A549 (cell line): ENCODE measurements around the gene CD9. TPM values are rescaled to one million over a fixed set of nuclear protein-coding genes. Genes with fewer than 3 reads are reported as not detected.

Source experiments
- ATAC-seq, 2 experiments: fragments of 200-7000 bp in 1 of 2; fragments of >200 bp in 1 of 2; cut with Nextera tagmentation in 1 of 2; cut with Tn5 transposase in 1 of 2; 3 replicates each; pipeline versions ENCODE4 v1.8.0 to v1.9.1; 2018 to 2020; ENCODE audit warnings: mild to moderate bottlenecking in 1 of 2, moderate library complexity in 1 of 2
- CTCF ChIA-PET: fragments of 300-600 bp; sonication (Branson Sonifier 250); formaldehyde crosslinking; extraction: SDS; loops from one replicate; lab custom pipeline; 2021; ENCODE audit warnings: antibody characterized with exemption, inconsistent platforms; lab: Yijun Ruan, JAX
- POLR2A ChIA-PET: fragments of 350-600 bp; formaldehyde crosslinking; extraction: SDS; loops from one replicate; lab custom pipeline; 2021; ENCODE audit warnings: antibody characterized with exemption, inconsistent platforms; lab: Yijun Ruan, JAX
- DNase-seq, 2 experiments: peaks; one replicate each; pipeline versions ENCODE4 v3.0.0 to v3.0.0-alpha.2; 2011 to 2016; ENCODE audit warnings: low read depth in 1 of 2, low spot score in 1 of 2
- FAIRE-seq: peaks from 2 replicates; lab custom pipeline; 2011; peaks lifted over from hg19 to GRCh38; lab: Jason Lieb, UNC
- H3K27ac ChIP-seq, 2 experiments: fragments of >200 bp; sonication (Bioruptor Twin); formaldehyde crosslinking; 3 replicates each; pipeline ENCODE4 v1.5.1; 2016 to 2017
- H3K4me1 ChIP-seq: fragments of >200 bp; sonication (Bioruptor Twin); formaldehyde crosslinking; 3 replicates; pipeline ENCODE4 v1.6.1; 2016
- H3K4me2 ChIP-seq: fragments of >200 bp; sonication (Bioruptor Twin); formaldehyde crosslinking; 3 replicates; pipeline ENCODE4 v1.6.1; 2016
- H3K4me3 ChIP-seq: fragments of >200 bp; sonication (Bioruptor Twin); formaldehyde crosslinking; 3 replicates; pipeline ENCODE4 v1.5.1; 2016
- H3K9me3 ChIP-seq: fragments of >200 bp; sonication (Bioruptor Twin); formaldehyde crosslinking; 3 replicates; pipeline ENCODE4 v1.6.1; 2016
- BHLHE40 ChIP-seq: IDR thresholded peaks from 2 replicates; pipeline ENCODE4 v1.6.1; 2012; ENCODE audit warnings: low read depth, low read length, inconsistent platforms
- CEBPB ChIP-seq, 2 experiments: fragments of >200 bp in 1 of 2; sonication (Bioruptor Twin) in 1 of 2; formaldehyde crosslinking in 1 of 2; IDR thresholded peaks; 2 replicates each; pipeline ENCODE4 v1.6.1; 2012 to 2016
- CHD2 ChIP-seq: fragments of 150-350 bp; IDR thresholded peaks from 2 replicates; pipeline ENCODE4 v1.6.1; 2014; ENCODE audit warnings: low read length; ENCODE audit not compliant: partially characterized antibody
- ESRRA ChIP-seq: fragments of 150-350 bp; IDR thresholded peaks from 2 replicates; pipeline ENCODE4 v1.6.1; 2014; ENCODE audit warnings: mild to moderate bottlenecking, low read length, borderline replicate concordance
- FOSL2 ChIP-seq, 2 experiments: fragments of 450-650 bp in 1 of 2; fragments of >200 bp in 1 of 2; sonication (Bioruptor Twin) in 1 of 2; formaldehyde crosslinking; IDR thresholded peaks; 2 replicates each; pipeline versions ENCODE4 v1.5.0 to v1.6.1; 2016 to 2020; ENCODE audit warnings: mild to moderate bottlenecking in 1 of 2, moderate library complexity in 1 of 2
- GATA3 ChIP-seq: IDR thresholded peaks from 2 replicates; pipeline ENCODE4 v1.6.1; 2012; ENCODE audit warnings: borderline replicate concordance
- HEYL ChIP-seq: fragments of 250-450 bp; sonication (Bioruptor Pico); IDR thresholded peaks from 2 replicates; pipeline ENCODE4 v1.8.0; 2021; ENCODE audit warnings: mild to moderate bottlenecking, moderate library complexity
- HOXA7 ChIP-seq: fragments of 250-450 bp; sonication (Bioruptor Pico); IDR thresholded peaks from 2 replicates; pipeline ENCODE4 v1.5.0; 2020; ENCODE audit warnings: mild to moderate bottlenecking, moderate library complexity
- JUNB ChIP-seq: fragments of >200 bp; sonication (Bioruptor Twin); formaldehyde crosslinking; IDR thresholded peaks from 2 replicates; pipeline ENCODE4 v1.6.1; 2016
- NFE2L2 ChIP-seq: fragments of 150-350 bp; conservative IDR thresholded peaks from 2 replicates; pipeline ENCODE4 v1.6.1; 2014; ENCODE audit warnings: low read length
- NR3C1 ChIP-seq: fragments of >200 bp; sonication (Bioruptor Twin); formaldehyde crosslinking; IDR thresholded peaks from 3 replicates; pipeline ENCODE4 v1.6.1; 2017
- PBX3 ChIP-seq: IDR thresholded peaks from 2 replicates; pipeline ENCODE4 v1.6.1; 2012
- TFCP2L1 ChIP-seq: fragments of 250-450 bp; sonication (Bioruptor Pico); IDR thresholded peaks from 2 replicates; pipeline ENCODE4 v1.5.0; 2021; ENCODE audit warnings: mild to moderate bottlenecking
- TP53 ChIP-seq: fragments of 250-450 bp; sonication (Bioruptor Pico); IDR thresholded peaks from 2 replicates; pipeline ENCODE4 v1.5.0; 2021; ENCODE audit warnings: mild to moderate bottlenecking, moderate library complexity
- ZC3H11A ChIP-seq: fragments of 450-650 bp; IDR thresholded peaks from 2 replicates; pipeline ENCODE4 v1.6.1; 2014; ENCODE audit warnings: antibody characterized with exemption, mild to moderate bottlenecking
- ZSCAN20 ChIP-seq: fragments of 250-450 bp; sonication (Bioruptor Pico); IDR thresholded peaks from 2 replicates; pipeline ENCODE4 v1.8.0; 2022; ENCODE audit warnings: mild to moderate bottlenecking, moderate library complexity
- WGBS: methylation state at CpG from one replicate; pipeline ENCODE4 v1.1.6; 2017; ENCODE audit errors: missing lambda C conversion rate; 5-methylcytosine and 5-hydroxymethylcytosine counted together
- polyA plus RNA-seq, 4 experiments: library from polyadenylated mRNA; depleted of rRNA in 3 of 4; stranded (reverse); fragments of >200 nt; fragmentation: RNase III in 1 of 4; extraction: RNeasy Plus Mini Kit Qiagen cat#74134 plus additional on column Dnase treatment in 1 of 4; gene quantifications; 2 replicates in 3 of 4; 3 replicates in 1 of 4; pipeline ENCODE4 v1.2.3, GENCODE V29; 2011 to 2017
- small RNA-seq, 6 experiments: library from RNA; depleted of rRNA; stranded (forward); fragments of <200 nt; gene quantifications; one replicate each; pipeline ENCODE3, GENCODE V24; 2012

Gene CD9
- polyA plus RNA-seq, 2 of the 4 experiments (the other 2 are of a cell fraction): 116 to 185 TPM

- FAIRE-seq (no peak), ATAC-seq (no peak), DNase-seq (no peak)
- H3K4me2 ChIP-seq: peak overlapping the region; percentile 40; the same call in 2 of the 3 replicates
- H3K27ac ChIP-seq: peak overlapping the region; percentile 34 to 64; a peak in 2 of 6 replicates
- POLR2A ChIA-PET: no interaction called here
- CTCF ChIA-PET: interaction anchor here (1.0 to 8.2 kb wide), 29 partner anchors 9 to 322 kb away, joined by 3 to 223 read pairs (median 7); partner anchors contain the start of gene CD9
- no peaks in the 10 kb centered on the region for H3K9me3 ChIP-seq
- WGBS: 5% methylated on average over 1 of the region's 1 CpG
- H3K4me3 ChIP-seq: no peak overlapping the region
- peaks cover 19% of the 10 kb centered on the region for H3K4me1 ChIP-seq
- no peak for TF ChIP-seq HOXA7 (CRISPR knock-in tag)
- TF ChIP-seq JUNB: no peak
- TF ChIP-seq GATA3: no peak
- TF ChIP-seq ESRRA: no peak
- no peak for TF ChIP-seq NFE2L2
- TF ChIP-seq PBX3: no peak
- TF ChIP-seq FOSL2 (IDR thresholded peaks at IDR 0.05): no peak
- TF ChIP-seq FOSL2 (CRISPR knock-in tag; IDR thresholded peaks at IDR 0.05): no peak
- TF ChIP-seq NR3C1: no peak
- TF ChIP-seq CEBPB (IDR thresholded peaks at IDR 0.05): no peak
- no peak for TF ChIP-seq ZSCAN20 (CRISPR knock-in tag)
- no peak for TF ChIP-seq TFCP2L1 (CRISPR knock-in tag)
- no peak for TF ChIP-seq ZC3H11A
- TF ChIP-seq BHLHE40: no peak
- no peak for TF ChIP-seq HEYL (CRISPR knock-in tag)
- no peak for TF ChIP-seq TP53 (CRISPR knock-in tag)
- TF ChIP-seq CHD2: no peak
Observed at GRCh38 chr12:6285532-6286306, 85.5 kb downstream of the CD9 start.

Small RNAs within 50 kb of the gene (small RNA-seq; reads per million reads assigned to genes)
- gene ATP5MFP5: 0 to 0.35 (median 0) reads per million in 6 experiments
- gene RF00019: 0 reads per million in 6 experiments

Other genes with a start within 250 kb of the CD9 start
- gene VWF, start 75.7 kb upstream of the CD9 start, polyA plus RNA-seq (2011; rRNA removed): 0.01 TPM in 2 replicates
- gene VWF, start 75.7 kb upstream of the CD9 start, polyA plus RNA-seq (2017; fragmentation: RNase III; extraction: RNeasy Plus Mini Kit Qiagen cat#74134 plus additional on column Dnase treatment): not detected in 3 replicates
- 0.25 and 0.31 TPM in 2 replicates for gene PLEKHG6, start 110.3 kb downstream of the CD9 start, polyA plus RNA-seq (2011; rRNA removed)
- gene PLEKHG6, start 110.3 kb downstream of the CD9 start, polyA plus RNA-seq (2017; fragmentation: RNase III; extraction: RNeasy Plus Mini Kit Qiagen cat#74134 plus additional on column Dnase treatment): 0.15 to 0.29 TPM (median 0.16 TPM) in 3 replicates
- 460 and 621 TPM in 2 replicates for gene TNFRSF1A, start 141.7 kb downstream of the CD9 start, polyA plus RNA-seq (2011; rRNA removed)
- gene TNFRSF1A, start 141.7 kb downstream of the CD9 start, polyA plus RNA-seq (2017; fragmentation: RNase III; extraction: RNeasy Plus Mini Kit Qiagen cat#74134 plus additional on column Dnase treatment): 324 to 416 TPM (median 367 TPM) in 3 replicates
- 7.0 and 7.6 TPM in 2 replicates for gene SCNN1A, start 175.2 kb downstream of the CD9 start, polyA plus RNA-seq (2011; rRNA removed)
- 4.3 to 6.0 TPM (median 5.7 TPM) in 3 replicates for gene SCNN1A, start 175.2 kb downstream of the CD9 start, polyA plus RNA-seq (2017; fragmentation: RNase III; extraction: RNeasy Plus Mini Kit Qiagen cat#74134 plus additional on column Dnase treatment)
- 57.3 and 63.9 TPM in 2 replicates for gene LTBR, start 183.8 kb downstream of the CD9 start, polyA plus RNA-seq (2011; rRNA removed)
- gene LTBR, start 183.8 kb downstream of the CD9 start, polyA plus RNA-seq (2017; fragmentation: RNase III; extraction: RNeasy Plus Mini Kit Qiagen cat#74134 plus additional on column Dnase treatment): 90.4 to 110 TPM (median 109 TPM) in 3 replicates
- not detected in 2 replicates for gene CD27, start 244.6 kb downstream of the CD9 start, polyA plus RNA-seq (2011; rRNA removed)
- gene CD27, start 244.6 kb downstream of the CD9 start, polyA plus RNA-seq (2017; fragmentation: RNase III; extraction: RNeasy Plus Mini Kit Qiagen cat#74134 plus additional on column Dnase treatment): not detected in 3 replicates